ENCODE measurements around the gene CERS5. TPM values are rescaled to one million over a fixed set of nuclear protein-coding genes. Genes with fewer than 3 reads are reported as not detected.
"Not testable (repeated sequence)": the region's sequence is repeated elsewhere in the genome, so short reads cannot be mapped to it uniquely, and the experiment has no call there.

The CERS5 gene
- polyA plus RNA-seq, 1 experiment, result 83.3 TPM

DNA sequence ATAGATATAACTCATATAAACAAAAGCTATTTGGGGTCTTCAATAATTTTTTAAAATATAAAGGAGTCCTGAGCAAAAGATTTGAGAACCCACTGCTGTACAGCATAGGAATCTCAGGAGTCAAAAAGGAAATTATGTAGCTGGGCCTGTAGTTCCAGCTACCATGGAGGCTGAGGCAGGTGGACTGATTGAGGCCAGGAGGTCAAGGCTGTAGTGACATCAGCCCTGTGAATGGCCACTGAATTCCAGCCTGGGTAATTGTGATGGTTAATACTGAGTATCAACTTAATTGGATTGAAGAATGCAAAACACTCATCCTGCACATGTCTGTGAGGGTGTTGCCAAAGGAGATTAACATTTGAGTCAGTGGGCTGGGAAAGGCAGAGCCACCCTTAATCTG is 10.5 kb downstream of the CERS5 start:
- CTCF ChIA-PET, result interaction anchor here (0.6 to 1.5 kb wide), 4 partner anchors 17 to 45 kb away, joined by 3 to 4 read pairs (median 4); partner anchors contain the start of gene COX14
- Histone ChIP-seq H3K4me3 (ENCODE audit: low read depth, low read length) (no peak overlapping the region), H3K27me3 (ENCODE audit: control insufficient read depth, insufficient read depth, low read length) (no peaks in the 10 kb centered on the region), H3K9me3 (ENCODE audit: control insufficient read depth, insufficient read depth, low read length) (no peaks in the 10 kb centered on the region), H3K27ac (ENCODE audit: low read depth, low read length) (no peak overlapping the region)
- DNase-seq (ENCODE audit: low read depth, low spot score), result no peak
- TF ChIP-seq, protein P1, sequence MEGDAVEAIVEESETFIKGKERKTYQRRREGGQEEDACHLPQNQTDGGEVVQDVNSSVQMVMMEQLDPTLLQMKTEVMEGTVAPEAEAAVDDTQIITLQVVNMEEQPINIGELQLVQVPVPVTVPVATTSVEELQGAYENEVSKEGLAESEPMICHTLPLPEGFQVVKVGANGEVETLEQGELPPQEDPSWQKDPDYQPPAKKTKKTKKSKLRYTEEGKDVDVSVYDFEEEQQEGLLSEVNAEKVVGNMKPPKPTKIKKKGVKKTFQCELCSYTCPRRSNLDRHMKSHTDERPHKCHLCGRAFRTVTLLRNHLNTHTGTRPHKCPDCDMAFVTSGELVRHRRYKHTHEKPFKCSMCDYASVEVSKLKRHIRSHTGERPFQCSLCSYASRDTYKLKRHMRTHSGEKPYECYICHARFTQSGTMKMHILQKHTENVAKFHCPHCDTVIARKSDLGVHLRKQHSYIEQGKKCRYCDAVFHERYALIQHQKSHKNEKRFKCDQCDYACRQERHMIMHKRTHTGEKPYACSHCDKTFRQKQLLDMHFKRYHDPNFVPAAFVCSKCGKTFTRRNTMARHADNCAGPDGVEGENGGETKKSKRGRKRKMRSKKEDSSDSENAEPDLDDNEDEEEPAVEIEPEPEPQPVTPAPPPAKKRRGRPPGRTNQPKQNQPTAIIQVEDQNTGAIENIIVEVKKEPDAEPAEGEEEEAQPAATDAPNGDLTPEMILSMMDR (IDR thresholded peaks at IDR 0.05; ENCODE audit: low read depth, low read length), result no peak
- POLR2A ChIA-PET, result no interaction called here

DNA sequence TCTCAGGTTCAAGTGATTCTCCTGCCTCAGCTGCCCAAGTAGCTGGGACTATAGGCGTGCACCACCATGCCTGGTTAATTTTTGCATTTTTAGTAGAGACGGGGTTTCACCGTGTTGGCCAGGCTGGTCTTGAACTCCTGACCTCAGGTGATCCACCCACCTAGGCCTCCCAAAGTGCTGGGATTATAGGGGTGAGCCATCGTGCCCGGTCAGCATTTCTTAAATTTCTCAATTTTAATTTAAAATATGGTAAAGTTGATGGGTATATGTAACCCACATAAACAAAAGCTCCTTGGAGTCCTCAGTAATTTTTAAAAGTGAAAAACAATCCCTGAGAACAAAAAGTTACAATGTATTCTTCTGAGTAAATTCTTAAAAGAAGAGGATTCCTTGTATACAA is 12.2 kb downstream of the CERS5 start:
- H3K27me3 ChIP-seq (ENCODE audit: control insufficient read depth, insufficient read depth, low read length); POLR2A ChIA-PET; H3K4me3 ChIP-seq (ENCODE audit: low read depth, low read length); DNase-seq (ENCODE audit: low read depth, low spot score); H3K9me3 ChIP-seq (ENCODE audit: control insufficient read depth, insufficient read depth, low read length); H3K27ac ChIP-seq (ENCODE audit: low read depth, low read length): not testable (repeated sequence)
- CTCF ChIA-PET, result interaction anchor here (0.7 to 1.2 kb wide), 4 partner anchors 9 to 70 kb away, joined by 3 to 5 read pairs (median 4); no protein-coding TSS in a partner anchor

- DNase-seq (ENCODE audit: low read depth, low spot score), result no peak
- no peak overlapping the region for H3K4me3 ChIP-seq (ENCODE audit: low read depth, low read length)
- ChIA-PET CTCF (no interaction called here), POLR2A (no interaction called here)
- H3K27ac ChIP-seq (ENCODE audit: low read depth, low read length), result no peak overlapping the region
- no peaks in the 10 kb centered on the region for H3K27me3 ChIP-seq (ENCODE audit: control insufficient read depth, insufficient read depth, low read length)
- TF ChIP-seq, protein P1 (IDR thresholded peaks at IDR 0.05; ENCODE audit: low read depth, low read length), result no peak
- H3K9me3 ChIP-seq (ENCODE audit: control insufficient read depth, insufficient read depth, low read length), result no peaks in the 10 kb centered on the region
Observed at GRCh38 chr12:50151047-50151687, 16.0 kb downstream of the CERS5 start.

- Histone ChIP-seq H3K9me3 (ENCODE audit: control insufficient read depth, insufficient read depth, low read length) (no peaks in the 10 kb centered on the region), H3K27ac (ENCODE audit: low read depth, low read length) (no peak overlapping the region), H3K27me3 (ENCODE audit: control insufficient read depth, insufficient read depth, low read length) (no peaks in the 10 kb centered on the region), H3K4me3 (ENCODE audit: low read depth, low read length) (no peak overlapping the region)
- ChIA-PET CTCF (interaction anchor here (1.9 kb wide), 1 partner anchor 17 kb away, joined by 4 read pairs; no protein-coding TSS in a partner anchor), POLR2A (no interaction called here)
- TF ChIP-seq, protein P1 (IDR thresholded peaks at IDR 0.05; ENCODE audit: low read depth, low read length), result no peak
- no peak for DNase-seq (ENCODE audit: low read depth, low spot score)
Observed at GRCh38 chr12:50149311-50149710, 17.9 kb downstream of the CERS5 start.

GRCh38 chr12:50148011-50148410 is 19.2 kb downstream of the CERS5 start:
- not testable (repeated sequence) for H3K9me3 ChIP-seq (ENCODE audit: control insufficient read depth, insufficient read depth, low read length); DNase-seq (ENCODE audit: low read depth, low spot score); H3K4me3 ChIP-seq (ENCODE audit: low read depth, low read length); H3K27me3 ChIP-seq (ENCODE audit: control insufficient read depth, insufficient read depth, low read length); H3K27ac ChIP-seq (ENCODE audit: low read depth, low read length)
- ChIA-PET CTCF (interaction anchor here (0.7 kb wide), 1 partner anchor 132 kb away, joined by 4 read pairs; no protein-coding TSS in a partner anchor), POLR2A (interaction anchor here (0.6 kb wide), 1 partner anchor 19 kb away, joined by 3 read pairs; the partner anchor contains the start of gene CERS5)

DNA sequence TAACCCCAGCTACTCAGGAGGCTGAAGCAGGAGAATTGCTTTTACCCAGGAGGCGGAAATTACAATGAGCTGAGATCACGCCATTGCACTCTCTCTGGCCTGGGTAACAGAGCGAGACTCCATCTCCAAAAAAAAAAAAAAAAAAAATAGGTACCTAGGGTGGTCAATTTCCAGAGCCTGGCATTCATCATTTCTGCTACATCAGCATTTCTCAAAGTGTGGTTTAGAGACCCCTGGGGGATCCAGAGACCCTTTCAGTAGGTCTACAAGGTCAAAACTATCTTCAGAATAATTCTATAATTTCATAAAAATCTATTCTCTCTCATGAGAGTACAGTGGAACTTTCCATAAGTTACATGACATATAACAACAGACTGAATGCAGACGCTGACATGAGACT is 19.9 kb downstream of the CERS5 start:
- TF ChIP-seq, protein P1 (IDR thresholded peaks at IDR 0.05; ENCODE audit: low read depth, low read length), result no peak
- DNase-seq (ENCODE audit: low read depth, low spot score), result no peak
- CTCF ChIA-PET, result interaction anchor here (0.7 to 1.1 kb wide), 3 partner anchors 15 to 167 kb away, joined by 3 to 4 read pairs (median 4); no protein-coding TSS in a partner anchor
- H3K27me3 ChIP-seq (ENCODE audit: control insufficient read depth, insufficient read depth, low read length), result no peaks in the 10 kb centered on the region
- POLR2A ChIA-PET, result interaction anchor here (0.6 kb wide), 2 partner anchors 20 to 63 kb away, joined by 3 to 5 read pairs; partner anchors contain the start of gene CERS5
- H3K4me3 ChIP-seq (ENCODE audit: low read depth, low read length), result no peak overlapping the region
- no peak overlapping the region for H3K27ac ChIP-seq (ENCODE audit: low read depth, low read length)
- H3K9me3 ChIP-seq (ENCODE audit: control insufficient read depth, insufficient read depth, low read length), result no peaks in the 10 kb centered on the region

Data from AG04450 (cell line).